Keratinocyte (primary cell): Measurements from ENCODE around the gene ANO2.

Experiments
- EZH2 ChIP-seq: IDR thresholded peaks from one replicate; pipeline ENCODE4 v1.6.1; 2012; ENCODE audit warnings: inconsistent platforms, mild to moderate bottlenecking, low read length, moderate library complexity
- TF ChIP-seq, protein P1 (sequence below), 3 experiments: IDR thresholded peaks in 1 of 3; conservative IDR thresholded peaks in 1 of 3; optimal IDR thresholded peaks in 1 of 3; 2 replicates in 2 of 3; 3 replicates in 1 of 3; pipeline versions ENCODE3 to v1.5.1; 2011; ENCODE audit warnings: low read length in 3 of 3, mild to moderate bottlenecking in 3 of 3, moderate library complexity in 2 of 3, control low read depth in 1 of 3, inconsistent platforms in 1 of 3; ENCODE audit not compliant: insufficient read depth in 2 of 3; ENCODE audit errors: extremely low read depth in 1 of 3

DNA sequence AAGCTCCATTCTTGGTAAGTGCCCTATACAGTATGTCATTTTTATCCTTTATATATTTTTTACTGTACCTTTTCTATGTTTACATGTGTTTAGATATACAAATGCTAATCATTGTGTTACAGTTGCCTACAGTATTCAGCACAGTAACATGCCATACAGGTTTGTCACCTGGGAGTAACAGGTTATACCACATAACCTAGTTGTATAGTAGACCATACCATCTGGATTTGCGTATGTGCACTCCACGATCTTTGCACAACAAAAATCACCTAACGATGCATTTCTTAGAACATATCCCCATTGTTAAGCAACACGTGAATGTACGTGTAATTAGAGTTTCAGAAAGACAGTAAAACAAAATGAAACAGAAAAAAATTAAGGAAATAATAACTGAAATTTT is 11.9 kb upstream of the ANO2 start:
- TF ChIP-seq, protein P1, sequence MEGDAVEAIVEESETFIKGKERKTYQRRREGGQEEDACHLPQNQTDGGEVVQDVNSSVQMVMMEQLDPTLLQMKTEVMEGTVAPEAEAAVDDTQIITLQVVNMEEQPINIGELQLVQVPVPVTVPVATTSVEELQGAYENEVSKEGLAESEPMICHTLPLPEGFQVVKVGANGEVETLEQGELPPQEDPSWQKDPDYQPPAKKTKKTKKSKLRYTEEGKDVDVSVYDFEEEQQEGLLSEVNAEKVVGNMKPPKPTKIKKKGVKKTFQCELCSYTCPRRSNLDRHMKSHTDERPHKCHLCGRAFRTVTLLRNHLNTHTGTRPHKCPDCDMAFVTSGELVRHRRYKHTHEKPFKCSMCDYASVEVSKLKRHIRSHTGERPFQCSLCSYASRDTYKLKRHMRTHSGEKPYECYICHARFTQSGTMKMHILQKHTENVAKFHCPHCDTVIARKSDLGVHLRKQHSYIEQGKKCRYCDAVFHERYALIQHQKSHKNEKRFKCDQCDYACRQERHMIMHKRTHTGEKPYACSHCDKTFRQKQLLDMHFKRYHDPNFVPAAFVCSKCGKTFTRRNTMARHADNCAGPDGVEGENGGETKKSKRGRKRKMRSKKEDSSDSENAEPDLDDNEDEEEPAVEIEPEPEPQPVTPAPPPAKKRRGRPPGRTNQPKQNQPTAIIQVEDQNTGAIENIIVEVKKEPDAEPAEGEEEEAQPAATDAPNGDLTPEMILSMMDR (optimal IDR thresholded peaks at IDR 0.05 in 1 of 3, IDR thresholded peaks at IDR 0.05 in 1 of 3, conservative IDR thresholded peaks at IDR 0.05 in 1 of 3; ENCODE audit: extremely low read depth in 1 of 3, insufficient read depth in 2 of 3, low read length in 3 of 3): no peak
- TF ChIP-seq EZH2: no peak
